Right renal pelvis (tissue), 4 donors: ENCODE results near the gene FAM221B. TPM values are rescaled to one million over a fixed set of nuclear protein-coding genes. Genes with fewer than 3 reads are reported as not detected.

ENCODE experiments used
- DNase-seq, 4 donors: peaks; one replicate each; pipeline ENCODE4 v3.0.0-alpha.2; 2013; ENCODE audit warnings: low read depth in 4 of 4, low spot score in 3 of 4, missing footprints in 1 of 4
- polyA plus RNA-seq, 4 donors: library from polyadenylated mRNA; unstranded; fragments of 120-200 nt; gene quantifications; one replicate each; pipeline ENCODE4 v1.2.1, GENCODE V29; 2013; ENCODE audit not compliant: insufficient read length in 4 of 4

Gene FAM221B
- under 1 TPM in 3 of 4 donors, not detected in 1; 0.10 to 0.16 (median 0.13) TPM for polyA plus RNA-seq

- no peak for DNase-seq
These were observed at the start of gene FAM221B for GRCh38 chr9:35828716-35829083. Gene FAM221B, minus strand, starts transcription at chr9:35828732. Its CDS starts 2,571 bp downstream, at chr9:35826161.

- DNase-seq = no peak
These were observed 44.0 kb upstream of the FAM221B start for GRCh38 chr9:35872505-35872904.

- no peak for DNase-seq
These were observed 43.0 kb upstream of the FAM221B start for GRCh38 chr9:35871545-35871944.

DNA sequence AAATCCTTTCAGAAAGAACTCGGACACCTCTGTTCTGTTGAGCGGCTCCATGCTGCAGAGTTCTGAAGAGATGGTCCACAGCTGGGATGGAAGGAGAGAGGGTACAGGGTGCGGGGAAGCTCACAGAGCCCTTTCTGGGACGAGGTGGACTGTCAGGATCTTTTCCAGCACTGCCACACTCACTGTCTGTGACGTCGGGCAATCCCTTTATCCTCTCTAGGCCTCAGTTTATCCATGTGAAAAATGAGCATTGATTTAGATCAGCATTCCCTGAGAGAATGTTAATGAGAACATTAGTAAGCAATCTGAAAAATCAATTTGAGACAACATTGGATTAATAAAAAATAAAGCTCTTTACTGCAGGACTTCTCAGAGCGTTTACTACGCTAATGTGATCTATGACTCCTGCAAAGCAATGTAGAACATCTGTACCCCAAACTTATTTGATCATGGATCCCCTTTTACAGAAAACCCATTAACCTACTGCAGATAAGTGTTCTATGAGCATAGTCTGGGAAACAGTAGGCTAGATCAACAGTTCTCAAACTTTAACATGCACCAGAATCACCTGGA is 41.9 kb upstream of the FAM221B start, which contains the start of gene OR13J1:
TSS of gene OR13J1 (minus strand) at position 51 of the 573 bp plus-strand sequence. CDS start at position 51, 0 bp downstream.
- DNase-seq = no peak

DNA sequence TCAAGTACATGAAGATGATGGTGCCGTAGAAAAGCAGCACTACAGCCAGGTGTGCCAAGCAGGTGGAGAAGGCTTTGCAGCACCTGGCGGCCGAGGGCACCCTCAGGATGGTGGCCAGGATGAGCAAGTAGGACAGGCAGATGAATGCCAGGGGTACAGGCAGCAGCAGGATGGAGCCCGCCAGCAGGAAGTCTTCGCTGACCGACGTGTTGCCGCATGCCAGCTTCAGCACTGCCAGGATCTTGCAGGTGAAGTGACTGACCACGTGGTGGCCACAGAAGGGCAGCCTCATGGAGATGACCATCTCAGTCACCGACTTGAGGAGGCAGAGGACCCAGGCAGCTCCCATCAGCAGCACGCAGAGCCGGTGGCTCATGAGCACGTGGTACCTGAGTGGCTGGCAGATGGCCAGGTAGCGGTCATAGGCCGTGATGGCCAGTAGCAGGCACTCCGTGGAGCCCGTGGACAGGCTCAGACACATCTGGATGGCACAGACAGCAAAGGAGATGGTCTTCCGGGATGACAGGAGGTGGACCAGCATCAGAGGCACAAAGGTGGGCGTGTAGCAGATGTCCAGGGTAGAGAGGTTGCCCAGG is 41.2 kb upstream of the FAM221B start:
- no peak for DNase-seq

- DNase-seq = no peak
These were observed 40.4 kb upstream of the FAM221B start for GRCh38 chr9:35868933-35869332.

GRCh38 chr9:35867538-35867937 is 39.0 kb upstream of the FAM221B start:
- no peak for DNase-seq

DNA sequence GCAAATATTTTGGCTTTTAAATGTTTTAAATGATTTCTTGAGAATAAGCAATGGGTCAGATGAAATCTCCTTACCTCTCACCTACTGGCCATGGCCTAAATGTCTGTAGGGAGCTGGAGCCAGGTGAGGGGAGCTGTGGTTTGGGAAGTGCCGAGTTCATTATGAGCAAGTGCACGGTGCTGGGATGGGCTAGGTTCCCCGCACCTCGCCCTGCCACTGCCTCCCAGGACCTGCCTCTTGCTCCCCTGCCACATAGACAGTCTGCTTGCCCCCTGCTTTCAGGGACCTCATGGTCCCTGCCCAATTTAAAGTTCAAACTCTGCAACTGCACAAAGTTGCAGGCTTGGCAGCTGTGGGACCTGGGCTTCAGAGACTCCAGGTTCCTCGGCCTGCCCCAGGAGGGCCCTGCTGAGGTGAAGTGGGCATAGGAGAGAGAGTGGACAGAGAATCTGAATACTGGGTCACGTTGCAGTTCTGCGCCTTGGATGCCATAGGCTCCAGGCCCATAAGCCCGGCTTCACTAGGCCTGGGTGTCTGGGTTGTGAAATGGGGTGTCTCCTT is 36.2 kb upstream of the FAM221B start:
- no peak for DNase-seq

GRCh38 chr9:35863583-35863982 is 35.1 kb upstream of the FAM221B start:
- no peak for DNase-seq

DNA sequence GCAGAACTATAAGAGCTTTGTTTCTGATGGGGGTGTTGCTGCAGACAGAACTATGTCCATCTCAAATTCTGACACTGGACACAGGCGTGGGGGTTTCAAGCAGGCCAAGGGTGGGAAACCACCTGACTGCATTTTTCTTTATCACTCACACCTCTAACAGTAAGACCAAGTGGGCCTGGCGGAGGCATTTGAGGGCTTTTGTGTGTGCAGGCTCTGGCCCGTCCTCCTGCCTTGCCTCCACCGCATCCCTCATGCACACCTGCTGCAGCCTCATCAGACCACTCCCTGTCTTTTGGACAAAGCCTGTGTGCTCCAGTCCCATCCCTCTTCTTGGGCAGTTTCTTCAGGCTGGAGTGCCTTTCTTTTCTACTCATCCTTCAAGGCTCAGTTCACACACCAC is 33.8 kb upstream of the FAM221B start:
- no peak for DNase-seq

- no peak for DNase-seq
These were observed 32.8 kb upstream of the FAM221B start for GRCh38 chr9:35861161-35861897.

DNA sequence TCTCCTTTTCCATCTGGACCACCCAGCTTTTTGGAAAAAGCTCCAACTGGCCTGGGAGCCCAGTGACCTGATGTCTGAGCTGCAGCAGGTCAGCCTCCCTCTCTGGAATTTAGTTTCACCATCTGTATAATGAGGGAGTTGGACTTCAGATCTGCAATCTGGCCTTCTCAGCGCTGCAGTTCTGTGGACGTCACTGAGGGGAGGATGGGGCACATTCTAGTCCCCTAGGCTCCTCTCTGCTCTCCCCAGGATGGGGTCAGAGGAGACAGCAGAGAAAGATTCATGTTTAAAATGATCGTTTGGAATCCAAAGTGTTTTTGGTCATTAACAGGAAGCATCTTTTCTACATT is 31.4 kb upstream of the FAM221B start:
- no peak for DNase-seq

DNA sequence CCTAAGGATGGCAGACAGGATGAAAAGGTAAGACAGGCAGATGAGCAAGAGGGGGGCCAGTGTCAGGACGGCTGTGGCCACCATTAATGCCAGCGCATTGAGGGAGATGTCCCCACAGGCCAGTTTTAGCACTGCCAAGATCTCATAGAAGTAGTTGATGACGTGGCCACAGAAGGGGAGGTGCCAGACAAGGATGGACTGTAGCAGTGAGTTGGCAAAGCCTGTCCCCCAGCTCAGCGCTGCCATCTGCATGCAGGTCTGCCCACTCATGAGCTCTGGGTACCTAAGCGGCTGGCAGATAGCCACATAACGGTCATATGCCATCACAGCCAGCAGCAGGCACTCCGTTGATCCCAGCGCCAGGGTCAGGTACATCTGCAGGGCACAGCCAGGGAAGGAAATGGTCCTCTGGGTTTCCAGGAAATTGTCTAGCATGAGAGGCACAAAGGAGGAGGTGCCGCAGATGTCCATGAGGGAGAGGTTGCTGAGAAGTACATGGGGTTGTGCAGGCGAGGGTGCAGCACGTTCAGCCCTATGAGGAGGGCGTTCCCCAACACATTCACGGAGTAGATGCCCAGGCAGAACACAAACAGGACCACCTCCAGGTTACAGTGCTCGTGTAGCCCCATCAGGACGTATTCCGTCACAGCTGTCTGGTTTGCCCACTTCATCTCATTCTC is 30.9 kb upstream of the FAM221B start:
- no peak for DNase-seq

- no peak for DNase-seq
These were observed 29.9 kb upstream of the FAM221B start for GRCh38 chr9:35858458-35858857.

- no peak for DNase-seq
These were observed 28.4 kb upstream of the FAM221B start for GRCh38 chr9:35856882-35857281.

DNA sequence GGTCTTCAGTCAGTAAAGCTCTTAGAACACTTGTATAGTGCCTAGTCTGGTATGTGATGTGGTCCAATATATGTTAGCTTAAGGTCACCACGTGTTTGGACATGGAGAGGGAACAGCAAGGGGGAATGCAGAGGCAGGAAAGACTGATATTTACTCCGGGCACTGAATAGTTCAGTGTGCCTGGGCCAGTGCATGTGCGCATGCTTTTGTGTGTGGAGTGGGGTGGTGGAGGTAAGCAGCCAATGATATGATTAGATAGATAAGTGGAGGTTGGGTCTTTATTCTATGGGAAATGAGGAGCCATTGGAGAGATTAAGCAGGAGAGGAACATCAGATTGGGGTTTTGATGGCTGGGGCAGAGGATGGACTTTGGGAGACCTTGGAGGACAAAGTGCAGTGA is 27.7 kb upstream of the FAM221B start:
- DNase-seq = no peak

- DNase-seq = no peak
These were observed 25.7 kb upstream of the FAM221B start for GRCh38 chr9:35854091-35854762.

DNA sequence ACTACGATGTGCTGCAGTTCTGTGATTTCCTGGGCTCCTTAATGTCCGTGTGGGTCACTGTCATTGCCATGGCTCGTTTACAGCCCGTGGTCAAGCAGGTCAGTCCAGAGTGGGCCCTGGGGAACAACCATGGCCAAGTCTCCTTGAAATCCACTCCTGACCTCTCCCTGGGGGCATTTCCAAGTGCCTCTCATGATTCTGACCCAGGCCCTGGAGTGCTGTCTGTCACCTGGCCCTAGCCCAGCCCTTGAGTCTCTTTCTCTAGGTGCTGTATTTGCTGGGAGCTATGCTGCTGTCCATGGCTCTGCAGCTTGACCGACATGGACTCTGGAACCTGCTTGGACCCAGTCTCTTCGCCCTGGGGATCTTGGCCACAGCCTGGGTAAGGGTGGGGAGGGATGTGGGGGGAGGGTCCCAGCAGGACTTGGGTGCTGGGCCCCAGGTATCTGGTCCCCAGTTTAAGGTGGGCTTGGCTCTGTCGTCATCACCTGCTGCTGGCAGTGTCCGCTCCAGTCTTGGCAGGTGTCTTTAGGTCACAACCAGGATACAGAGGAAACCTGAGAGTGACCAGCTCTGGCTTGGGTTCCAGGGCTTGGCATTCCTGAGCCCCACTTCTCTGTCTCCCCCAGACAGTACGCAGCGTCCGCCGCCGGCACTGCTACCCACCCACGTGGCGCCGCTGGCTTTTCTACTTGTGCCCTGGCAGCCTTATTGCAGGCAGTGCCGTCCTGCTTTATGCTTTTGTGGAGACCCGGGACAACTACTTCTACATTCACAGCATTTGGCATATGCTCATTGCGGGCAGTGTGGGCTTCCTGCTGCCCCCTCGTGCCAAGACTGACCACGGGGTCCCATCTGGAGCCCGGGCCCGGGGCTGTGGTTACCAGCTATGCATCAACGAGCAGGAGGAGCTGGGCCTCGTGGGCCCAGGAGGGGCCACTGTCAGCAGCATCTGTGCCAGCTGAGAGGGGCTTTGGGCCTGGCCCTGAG is 24.6 kb upstream of the FAM221B start:
- DNase-seq = no peak

DNA sequence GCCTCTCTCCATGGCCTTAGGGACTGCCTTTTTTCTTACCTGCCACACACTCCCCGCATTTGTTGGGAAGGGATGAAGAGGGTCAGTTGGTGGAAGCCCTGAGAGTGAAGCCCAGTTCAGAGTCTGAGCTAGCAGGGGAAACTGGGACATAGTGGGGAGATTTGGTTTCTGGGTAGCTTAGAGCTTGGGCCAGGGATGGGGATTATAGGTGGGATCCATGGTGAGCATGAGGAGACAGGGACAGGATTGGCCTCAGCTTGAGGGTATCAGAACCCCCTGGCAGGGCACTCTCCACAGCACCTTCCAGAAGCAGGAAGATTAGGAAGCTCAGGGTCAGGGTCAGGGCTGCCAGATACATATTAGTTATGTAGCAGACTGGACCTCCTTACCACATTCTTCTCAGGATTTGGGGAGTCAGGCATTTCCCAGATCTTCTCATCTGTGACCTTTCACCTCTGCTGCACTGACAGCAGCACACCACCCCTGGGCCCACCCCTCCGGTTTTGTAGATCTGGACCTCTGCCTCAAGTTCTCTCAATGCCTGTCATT is 23.8 kb upstream of the FAM221B start:
- no peak for DNase-seq
